ENCODE data around the gene SLC40A1. TPM values are rescaled to one million over a fixed set of nuclear protein-coding genes. Genes with fewer than 3 reads are reported as not detected.

SLC40A1 gene
- total and polyA plus RNA-seq, 2 of the 13 experiments (the other 11 are each of a cell fraction or from before 2014, with no cell fraction given), result 10.6 to 24.9 TPM

DNA sequence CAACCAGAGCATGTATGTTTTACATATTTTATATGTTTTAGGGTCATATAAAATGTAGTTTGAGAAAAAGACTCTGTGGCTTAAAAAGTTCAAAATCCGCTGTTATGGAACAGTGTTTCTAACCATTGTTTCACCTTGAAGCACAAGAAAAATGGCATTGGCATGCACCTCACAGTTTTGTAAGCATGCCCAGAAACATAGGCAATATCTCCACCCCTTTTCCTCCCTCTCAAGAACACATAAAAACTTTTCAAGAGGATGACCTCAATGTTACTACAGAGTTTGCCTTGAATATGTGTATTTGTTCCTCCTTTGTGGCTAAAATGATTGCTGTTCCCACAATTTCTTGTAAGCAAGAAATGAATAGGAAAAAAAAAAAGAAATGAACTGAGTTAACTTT, 29.3 kb upstream of the SLC40A1 start (continued):
- TF ChIP-seq, protein P1, sequence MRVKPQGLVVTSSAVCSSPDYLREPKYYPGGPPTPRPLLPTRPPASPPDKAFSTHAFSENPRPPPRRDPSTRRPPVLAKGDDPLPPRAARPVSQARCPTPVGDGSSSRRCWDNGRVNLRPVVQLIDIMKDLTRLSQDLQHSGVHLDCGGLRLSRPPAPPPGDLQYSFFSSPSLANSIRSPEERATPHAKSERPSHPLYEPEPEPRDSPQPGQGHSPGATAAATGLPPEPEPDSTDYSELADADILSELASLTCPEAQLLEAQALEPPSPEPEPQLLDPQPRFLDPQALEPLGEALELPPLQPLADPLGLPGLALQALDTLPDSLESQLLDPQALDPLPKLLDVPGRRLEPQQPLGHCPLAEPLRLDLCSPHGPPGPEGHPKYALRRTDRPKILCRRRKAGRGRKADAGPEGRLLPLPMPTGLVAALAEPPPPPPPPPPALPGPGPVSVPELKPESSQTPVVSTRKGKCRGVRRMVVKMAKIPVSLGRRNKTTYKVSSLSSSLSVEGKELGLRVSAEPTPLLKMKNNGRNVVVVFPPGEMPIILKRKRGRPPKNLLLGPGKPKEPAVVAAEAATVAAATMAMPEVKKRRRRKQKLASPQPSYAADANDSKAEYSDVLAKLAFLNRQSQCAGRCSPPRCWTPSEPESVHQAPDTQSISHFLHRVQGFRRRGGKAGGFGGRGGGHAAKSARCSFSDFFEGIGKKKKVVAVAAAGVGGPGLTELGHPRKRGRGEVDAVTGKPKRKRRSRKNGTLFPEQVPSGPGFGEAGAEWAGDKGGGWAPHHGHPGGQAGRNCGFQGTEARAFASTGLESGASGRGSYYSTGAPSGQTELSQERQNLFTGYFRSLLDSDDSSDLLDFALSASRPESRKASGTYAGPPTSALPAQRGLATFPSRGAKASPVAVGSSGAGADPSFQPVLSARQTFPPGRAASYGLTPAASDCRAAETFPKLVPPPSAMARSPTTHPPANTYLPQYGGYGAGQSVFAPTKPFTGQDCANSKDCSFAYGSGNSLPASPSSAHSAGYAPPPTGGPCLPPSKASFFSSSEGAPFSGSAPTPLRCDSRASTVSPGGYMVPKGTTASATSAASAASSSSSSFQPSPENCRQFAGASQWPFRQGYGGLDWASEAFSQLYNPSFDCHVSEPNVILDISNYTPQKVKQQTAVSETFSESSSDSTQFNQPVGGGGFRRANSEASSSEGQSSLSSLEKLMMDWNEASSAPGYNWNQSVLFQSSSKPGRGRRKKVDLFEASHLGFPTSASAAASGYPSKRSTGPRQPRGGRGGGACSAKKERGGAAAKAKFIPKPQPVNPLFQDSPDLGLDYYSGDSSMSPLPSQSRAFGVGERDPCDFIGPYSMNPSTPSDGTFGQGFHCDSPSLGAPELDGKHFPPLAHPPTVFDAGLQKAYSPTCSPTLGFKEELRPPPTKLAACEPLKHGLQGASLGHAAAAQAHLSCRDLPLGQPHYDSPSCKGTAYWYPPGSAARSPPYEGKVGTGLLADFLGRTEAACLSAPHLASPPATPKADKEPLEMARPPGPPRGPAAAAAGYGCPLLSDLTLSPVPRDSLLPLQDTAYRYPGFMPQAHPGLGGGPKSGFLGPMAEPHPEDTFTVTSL (CRISPR knock-in tag; IDR thresholded peaks at IDR 0.05; ENCODE audit: borderline replicate concordance), result no peak
- TF ChIP-seq ZNF556 (CRISPR knock-in tag; IDR thresholded peaks at IDR 0.05; ENCODE audit: borderline replicate concordance), result no peak
- no peak for TF ChIP-seq SSRP1 (CRISPR knock-in tag; IDR thresholded peaks at IDR 0.05)
- no peak for TF ChIP-seq DPF2 (CRISPR knock-in tag; IDR thresholded peaks at IDR 0.05; ENCODE audit: borderline replicate concordance, low read depth)
- no peak for TF ChIP-seq PBX3 (CRISPR knock-in tag; IDR thresholded peaks at IDR 0.05; ENCODE audit: borderline replicate concordance)
- TF ChIP-seq CHCHD3 (CRISPR knock-in tag; IDR thresholded peaks at IDR 0.05), result no peak
- TF ChIP-seq NPAS2 (CRISPR knock-in tag; IDR thresholded peaks at IDR 0.05; ENCODE audit: borderline replicate concordance), result no peak
- TF ChIP-seq RAD21 (CRISPR knock-in tag; IDR thresholded peaks at IDR 0.05), result no peak
